ENCODE results near the gene CNPY1.

The CNPY1 gene

GRCh38 chr7:155557778-155558177, 11.4 kb upstream of the CNPY1 start:
- FAIRE-seq, result no peak

GRCh38 chr7:155556763-155557162, 10.4 kb upstream of the CNPY1 start:
- no peak for FAIRE-seq

DNA sequence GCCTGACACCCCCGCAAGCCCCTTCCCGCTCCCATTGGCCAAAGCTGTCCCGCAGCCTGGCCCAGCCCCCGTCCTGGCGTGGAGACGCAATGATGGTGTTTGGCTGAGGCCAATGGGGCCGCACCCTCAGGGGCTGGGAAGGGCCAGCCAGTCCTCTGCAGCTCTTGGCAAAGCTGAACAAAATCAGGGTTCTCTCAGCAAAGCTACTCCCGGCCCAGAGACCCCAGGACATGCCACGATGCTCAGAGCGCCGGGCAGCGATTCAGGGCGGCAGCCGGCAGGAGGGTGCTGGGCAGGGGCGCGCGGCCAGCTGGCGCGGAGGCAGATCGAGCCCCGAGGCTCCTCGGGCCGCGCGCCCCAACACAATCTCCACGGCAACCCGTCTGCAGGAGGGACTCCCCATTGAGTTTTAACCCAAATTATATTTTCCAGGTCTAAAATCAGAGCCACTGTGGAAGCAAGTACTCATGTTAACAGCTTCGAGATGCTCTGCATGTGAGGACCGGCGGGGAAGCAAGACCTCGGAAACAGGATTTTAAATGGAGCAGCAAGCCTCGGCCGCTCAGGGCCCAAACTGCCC, 8.8 kb upstream of the CNPY1 start:
- FAIRE-seq, result no peak

DNA sequence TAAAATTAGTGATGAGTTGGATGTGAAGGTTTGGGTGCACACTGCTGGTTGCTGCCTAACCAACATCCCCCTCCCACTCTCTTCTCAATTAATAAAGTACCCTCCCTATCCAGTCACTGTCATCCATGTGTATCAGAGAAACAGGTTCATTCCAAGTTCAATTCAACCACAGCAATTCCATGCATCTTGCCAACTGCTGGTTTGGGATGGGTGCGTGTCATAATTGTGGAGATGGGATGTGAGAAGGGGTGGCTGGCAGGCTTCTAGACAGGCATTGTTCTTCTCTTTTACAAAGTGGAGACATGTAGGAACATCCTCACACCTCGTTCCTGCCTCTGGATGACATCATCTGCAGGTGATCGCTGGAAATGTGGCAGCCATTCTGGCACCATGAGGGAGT, 7.5 kb upstream of the CNPY1 start:
- no peak for FAIRE-seq

DNA sequence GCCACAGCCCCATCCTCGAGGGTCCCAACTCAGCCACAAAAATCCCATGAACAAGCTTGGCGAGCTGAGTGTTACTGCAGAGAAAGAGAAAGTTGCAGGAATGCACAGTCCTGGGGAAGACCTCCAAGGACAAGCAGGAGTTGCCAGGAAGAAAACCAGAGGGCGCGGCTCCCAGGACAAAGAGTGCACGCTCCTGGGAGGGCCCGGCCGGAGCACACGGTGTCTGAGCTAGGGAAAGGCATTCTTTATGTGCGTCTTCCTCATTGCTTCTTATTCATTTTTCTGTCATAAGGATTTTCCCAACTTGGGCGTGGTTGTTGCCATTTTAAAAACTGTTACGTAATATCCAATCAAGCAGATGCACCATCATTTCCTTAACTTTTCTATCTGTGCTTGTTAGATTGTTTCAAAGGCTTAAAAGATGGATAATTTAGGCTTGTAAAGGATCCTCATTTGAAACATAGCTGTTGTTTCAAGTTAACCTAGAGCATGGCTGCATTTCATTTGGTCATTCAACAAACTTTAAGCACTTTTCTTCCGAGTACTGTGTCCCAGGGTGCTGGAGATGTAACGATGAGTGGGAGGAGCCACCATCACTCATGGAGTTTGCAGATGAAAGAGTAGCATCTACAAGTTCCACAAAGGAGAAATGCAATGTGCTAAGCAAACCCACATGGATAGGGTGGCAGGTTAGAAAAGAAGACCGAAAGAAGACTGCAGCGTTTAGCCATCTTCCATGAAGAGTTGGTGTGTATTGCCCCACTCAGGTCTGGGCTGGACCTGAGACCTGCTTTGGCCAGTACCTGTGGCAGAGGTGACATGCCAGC, 5.6 kb upstream of the CNPY1 start:
- FAIRE-seq, result no peak

DNA sequence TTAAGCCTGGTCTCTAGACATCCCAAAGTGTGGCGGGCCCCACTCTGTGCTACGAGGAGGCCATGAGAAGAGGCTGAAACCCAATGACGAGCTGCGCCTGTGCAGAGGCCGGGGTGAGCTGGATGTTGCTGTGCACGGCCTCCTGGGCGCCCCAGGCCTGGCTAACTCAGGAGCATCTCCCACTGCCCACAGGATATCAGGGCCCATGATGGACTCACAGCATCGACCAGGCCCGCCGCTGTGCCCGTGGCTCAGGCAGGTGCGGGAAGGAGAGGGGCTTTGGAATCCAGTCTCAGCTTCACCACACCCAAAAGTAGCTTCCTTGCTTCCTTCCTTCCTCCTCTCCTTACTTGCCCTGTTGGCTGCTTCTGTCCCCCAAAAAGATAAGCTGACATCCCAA, 4.6 kb upstream of the CNPY1 start:
- FAIRE-seq, result no peak

- no peak for FAIRE-seq
These were observed 2.9 kb upstream of the CNPY1 start for GRCh38 chr7:155549226-155549625.

- no peak for FAIRE-seq
These were observed 917 bp upstream of the CNPY1 start for GRCh38 chr7:155547161-155547791.

DNA sequence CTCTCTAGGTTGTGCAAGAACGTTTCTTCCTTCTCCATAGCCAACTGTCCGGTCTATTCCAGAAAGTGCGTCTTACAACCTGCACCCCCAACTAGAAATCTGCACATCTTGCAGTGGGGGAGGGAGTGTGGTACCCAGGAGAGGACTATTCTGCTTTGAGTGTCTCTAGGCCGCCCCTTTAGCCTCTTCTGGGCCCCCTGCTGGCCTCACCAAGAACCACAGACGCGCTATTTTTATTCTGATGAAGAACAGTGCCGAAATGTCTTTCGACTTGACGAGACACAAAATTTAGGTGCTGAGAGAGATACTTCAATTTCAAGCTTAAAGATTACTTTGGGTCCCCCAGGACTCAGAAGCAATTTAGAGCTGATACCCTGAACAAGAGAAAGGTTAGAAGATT, 1.0 kb downstream of the CNPY1 start:
- FAIRE-seq, result no peak

- FAIRE-seq, result no peak
These were observed 1.9 kb downstream of the CNPY1 start for GRCh38 chr7:155544485-155544884.

- no peak for FAIRE-seq
These were observed 2.4 kb downstream of the CNPY1 start for GRCh38 chr7:155543926-155544325.

DNA sequence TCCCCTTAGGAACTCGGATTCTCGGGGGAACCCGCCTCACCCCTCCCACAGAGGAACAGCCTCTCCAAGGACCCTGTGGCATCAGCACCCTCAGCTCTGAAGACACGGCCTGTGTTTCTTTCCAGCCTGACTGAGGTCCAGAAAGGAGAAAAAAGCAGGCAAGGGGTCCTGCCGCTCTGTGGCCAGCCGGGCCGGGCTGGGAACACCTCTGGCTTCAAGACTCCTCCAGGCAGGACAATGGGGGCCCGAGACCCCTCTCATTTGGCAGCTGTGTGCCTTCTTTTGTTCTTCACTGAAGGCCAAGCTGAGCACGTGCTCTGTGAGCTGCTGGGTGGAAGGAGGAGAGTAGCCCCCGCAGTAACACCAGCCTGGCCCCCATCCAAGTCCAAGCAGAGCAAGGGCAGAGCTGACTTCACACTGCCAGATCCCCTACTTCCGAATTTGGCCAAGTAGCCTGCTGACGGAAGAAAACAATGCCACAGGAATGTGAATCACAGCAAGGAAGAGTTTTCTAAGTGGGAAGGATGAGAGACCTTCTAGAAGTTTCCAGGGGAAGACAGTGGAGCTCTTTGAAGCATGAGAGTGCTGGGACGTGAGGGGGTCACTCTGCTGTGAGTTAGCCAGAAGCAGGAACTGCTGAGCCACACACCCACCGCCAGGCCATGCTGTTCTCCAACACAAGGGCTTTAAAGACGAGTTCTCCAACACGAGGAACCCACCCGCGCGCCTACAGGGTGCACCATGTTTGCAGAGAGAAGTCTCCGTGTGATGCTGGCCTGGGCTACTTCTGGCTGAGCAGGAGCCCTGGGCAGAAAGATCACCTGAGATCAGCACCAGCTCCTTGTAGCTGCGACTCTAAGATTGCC, 3.1 kb downstream of the CNPY1 start:
- FAIRE-seq, result no peak

- no peak for FAIRE-seq
These were observed 4.2 kb downstream of the CNPY1 start for GRCh38 chr7:155541986-155542675.

- FAIRE-seq, result no peak
These were observed 5.8 kb downstream of the CNPY1 start for GRCh38 chr7:155540553-155540952.

- FAIRE-seq, result no peak
These were observed 8.1 kb downstream of the CNPY1 start for GRCh38 chr7:155538293-155538692.

- no peak for FAIRE-seq
These were observed 9.9 kb downstream of the CNPY1 start for GRCh38 chr7:155536451-155536850.

DNA sequence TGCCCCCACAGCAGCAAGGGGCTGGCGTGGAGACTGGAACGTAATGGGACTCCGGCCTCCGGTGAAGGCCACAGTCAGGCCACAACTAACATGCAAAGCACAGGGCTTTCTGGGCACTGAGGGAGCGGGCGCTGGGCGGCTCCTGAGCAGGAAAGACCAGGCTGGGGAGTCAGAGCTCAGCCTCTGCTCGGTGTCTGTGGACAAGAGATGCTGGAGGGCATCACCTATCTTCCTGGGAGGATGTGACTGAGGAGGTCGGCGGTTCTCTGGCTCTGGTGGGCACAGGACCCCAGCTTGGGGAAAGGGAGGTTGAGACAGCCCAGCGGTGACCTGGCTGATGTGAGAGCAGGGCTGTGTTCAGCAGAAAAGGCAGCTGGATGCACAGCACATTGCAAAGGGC, 11.7 kb downstream of the CNPY1 start:
- no peak for FAIRE-seq

GRCh38 chr7:155533827-155534690, 12.3 kb downstream of the CNPY1 start:
- FAIRE-seq, result no peak

DNA sequence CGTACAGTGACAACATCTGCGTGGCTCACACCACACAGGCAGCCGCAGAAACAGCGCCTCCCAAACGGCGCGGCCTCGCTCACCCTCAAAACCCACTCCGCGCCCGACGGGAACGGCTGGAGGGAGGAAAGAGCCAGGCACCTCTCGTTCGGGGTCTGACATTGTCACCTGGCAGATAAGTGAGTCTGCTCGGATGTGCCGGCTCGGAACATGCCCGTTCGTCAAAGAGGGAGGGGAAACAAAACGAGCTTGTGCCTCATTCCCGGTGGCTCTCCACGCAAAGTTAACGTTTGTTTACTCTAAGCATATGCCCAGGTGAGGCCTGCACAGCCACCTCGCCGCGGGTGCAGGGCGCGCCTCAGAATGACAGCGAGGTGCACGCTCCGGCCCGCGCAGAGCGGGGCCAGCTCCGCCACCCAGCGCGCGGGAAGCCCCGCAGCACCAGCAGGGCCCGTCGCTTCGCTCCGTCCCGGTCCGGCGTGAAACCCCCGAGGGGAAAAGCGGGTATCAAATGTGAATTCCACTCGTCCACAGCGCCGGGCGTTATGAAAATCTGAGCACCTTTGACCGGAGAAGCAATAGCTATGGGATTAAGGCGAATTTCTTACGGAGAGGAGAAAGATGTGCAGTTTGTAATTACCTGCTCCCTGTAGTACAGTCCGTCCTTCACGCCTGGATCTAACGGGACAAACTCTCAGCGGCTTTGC, 13.1 kb downstream of the CNPY1 start:
- FAIRE-seq, result no peak

DNA sequence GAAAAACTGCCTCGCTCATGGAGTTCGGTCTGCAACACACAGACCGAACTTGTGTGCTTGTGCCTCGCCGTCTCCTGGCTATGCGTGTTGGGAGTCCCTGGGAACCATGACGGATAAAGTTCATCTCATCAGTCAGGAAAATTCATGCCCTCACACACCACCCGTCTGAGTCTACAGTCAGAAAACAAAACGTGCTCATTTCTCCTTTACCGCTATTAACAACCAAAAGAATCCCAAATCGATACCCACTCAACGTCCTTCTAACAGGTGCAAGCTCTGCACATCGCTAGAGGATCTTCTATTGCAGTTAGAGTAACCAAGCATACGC, 13.6 kb downstream of the CNPY1 start:
- no peak for FAIRE-seq

GRCh38 chr7:155531681-155532080, 14.7 kb downstream of the CNPY1 start:
- no peak for FAIRE-seq
